ENCODE measurements around the gene EIF4G3.
"Not testable (repeated sequence)": the region's sequence is repeated elsewhere in the genome, so short reads cannot be mapped to it uniquely, and the experiment has no call there.

GRCh38 chr1:21190771-21191170 lies 14.1 kb upstream of the EIF4G3 start:
- not testable (repeated sequence) for TF ChIP-seq EZH2phosphoT487 (IDR thresholded peaks at IDR 0.05; ENCODE audit: borderline replicate concordance, low read length); CTCF (IDR thresholded peaks at IDR 0.05; ENCODE audit: low read depth, low read length, poor library complexity, severe bottlenecking)
